H9 (cell line): Measurements from ENCODE around the gene GABRR2. TPM values are rescaled to one million over a fixed set of nuclear protein-coding genes. Genes with fewer than 3 reads are reported as not detected.

ENCODE experiments used
- DNase-seq: peaks from one replicate; pipeline ENCODE4 v3.0.0-alpha.2; 2017
- H2AFZ ChIP-seq: one replicate; pipeline ENCODE4 v1.6.1; 2013; ENCODE audit warnings: mild to moderate bottlenecking, low read length, control low read depth, moderate library complexity
- H2AK5ac ChIP-seq: 2 replicates; pipeline ENCODE4 v1.6.1; 2013; ENCODE audit warnings: low read length, control low read depth, mixed read lengths; ENCODE audit not compliant: insufficient read length
- H2BK120ac ChIP-seq: one replicate; pipeline ENCODE4 v1.6.1; 2013; ENCODE audit warnings: low read depth, mild to moderate bottlenecking, low read length, control low read depth, inconsistent platforms; ENCODE audit not compliant: poor library complexity, severe bottlenecking
- H2BK12ac ChIP-seq: 2 replicates; pipeline ENCODE4 v1.6.1; 2013; ENCODE audit warnings: low read length, control low read depth, mixed read lengths, low read depth; ENCODE audit not compliant: insufficient read length
- H2BK15ac ChIP-seq: 2 replicates; pipeline ENCODE4 v1.6.1; 2013; ENCODE audit warnings: low read depth, low read length, control low read depth
- H2BK20ac ChIP-seq: one replicate; pipeline ENCODE4 v1.6.1; 2013; ENCODE audit warnings: low read depth, mild to moderate bottlenecking, low read length, control low read depth, inconsistent platforms; ENCODE audit not compliant: poor library complexity, severe bottlenecking
- H2BK5ac ChIP-seq: 2 replicates; pipeline ENCODE4 v1.6.1; 2013; ENCODE audit warnings: low read length, control low read depth, mixed read lengths; ENCODE audit not compliant: insufficient read length
- H3K14ac ChIP-seq: 2 replicates; pipeline ENCODE4 v1.6.1; 2013; ENCODE audit warnings: low read length, control low read depth; ENCODE audit not compliant: insufficient read depth
- H3K18ac ChIP-seq: 2 replicates; pipeline ENCODE4 v1.6.1; 2013; ENCODE audit warnings: low read depth, mild to moderate bottlenecking, mixed read lengths, low read length, control low read depth; ENCODE audit not compliant: insufficient read length
- H3K23ac ChIP-seq: 2 replicates; pipeline ENCODE4 v1.6.1; 2013; ENCODE audit warnings: low read length, control low read depth, mixed read lengths, low read depth; ENCODE audit not compliant: insufficient read length
- H3K23me2 ChIP-seq: 2 replicates; pipeline ENCODE4 v1.6.1; 2013; ENCODE audit warnings: low read depth, mild to moderate bottlenecking, mixed read lengths, low read length, control low read depth; ENCODE audit not compliant: insufficient read length, poor library complexity, severe bottlenecking
- H3K27ac ChIP-seq: 2 replicates; pipeline ENCODE4 v1.5.1; 2013; ENCODE audit warnings: low read length, control low read depth, mixed read lengths, low read depth; ENCODE audit not compliant: insufficient read length
- H3K27me3 ChIP-seq: 2 replicates; pipeline ENCODE4 v1.6.1; 2013; ENCODE audit warnings: low read length, control low read depth, inconsistent platforms; ENCODE audit not compliant: insufficient read depth
- H3K4ac ChIP-seq: 2 replicates; pipeline ENCODE4 v1.6.1; 2013; ENCODE audit warnings: low read depth, mild to moderate bottlenecking, control low read depth, inconsistent platforms, low read length, moderate library complexity
- H3K4me1 ChIP-seq: 2 replicates; pipeline ENCODE4 v1.6.1; 2013; ENCODE audit warnings: low read length, control low read depth, inconsistent platforms; ENCODE audit not compliant: insufficient read depth
- H3K4me2 ChIP-seq: 2 replicates; pipeline ENCODE4 v1.6.1; 2013; ENCODE audit warnings: low read length, control low read depth, mixed read lengths; ENCODE audit not compliant: insufficient read length, insufficient read depth
- H3K56ac ChIP-seq: 2 replicates; pipeline ENCODE4 v1.6.1; 2013; ENCODE audit warnings: low read depth, mild to moderate bottlenecking, mixed read lengths, low read length, control low read depth; ENCODE audit not compliant: insufficient read length
- H3K79me1 ChIP-seq: 2 replicates; pipeline ENCODE4 v1.6.1; 2013; ENCODE audit warnings: low read depth, mild to moderate bottlenecking, moderate library complexity, low read length, control low read depth, inconsistent platforms; ENCODE audit not compliant: insufficient read depth, poor library complexity, severe bottlenecking
- H3K79me2 ChIP-seq: 2 replicates; pipeline ENCODE4 v1.6.1; 2013; ENCODE audit warnings: low read length, control low read depth, inconsistent platforms; ENCODE audit not compliant: insufficient read depth
- H3K9ac ChIP-seq: 2 replicates; pipeline ENCODE4 v1.6.1; 2013; ENCODE audit warnings: low read length, control low read depth, mixed read lengths; ENCODE audit not compliant: insufficient read length; ENCODE audit errors: extremely low read depth
- H3K9me3 ChIP-seq: one replicate; pipeline ENCODE4 v1.6.1; 2013; ENCODE audit warnings: low read depth, low read length, inconsistent platforms; ENCODE audit not compliant: control insufficient read depth
- H3T11ph ChIP-seq: one replicate; pipeline ENCODE4 v1.6.1; 2013; ENCODE audit warnings: mild to moderate bottlenecking, low read length, control low read depth, inconsistent platforms
- H4K20me1 ChIP-seq: one replicate; pipeline ENCODE4 v1.6.1; 2013; ENCODE audit not compliant: control insufficient read depth, insufficient read length, insufficient read depth
- H4K5ac ChIP-seq: 2 replicates; pipeline ENCODE4 v1.6.1; 2013; ENCODE audit warnings: low read depth, mild to moderate bottlenecking, mixed read lengths, low read length, control low read depth; ENCODE audit not compliant: insufficient read length
- H4K8ac ChIP-seq: replicated peaks from 2 replicates; pipeline ENCODE4 v1.6.1; 2013; ENCODE audit warnings: low read length, control low read depth, mixed read lengths, low read depth; ENCODE audit not compliant: insufficient read length
- H4K91ac ChIP-seq: 2 replicates; pipeline ENCODE4 v1.6.1; 2013; ENCODE audit warnings: low read depth, mild to moderate bottlenecking, moderate library complexity, mixed read lengths, low read length, control low read depth; ENCODE audit not compliant: insufficient read length
- H3K27ac Mint-ChIP-seq, 3 experiments: 2 replicates in 2 of 3; 3 replicates in 1 of 3; pipeline ENCODE4 v1.8.0; 2020 to 2021; ENCODE audit warnings: mixed read lengths in 3 of 3, mild to moderate bottlenecking in 1 of 3, moderate library complexity in 1 of 3
- H3K27me3 Mint-ChIP-seq: 2 replicates; pipeline ENCODE4 v1.8.0; 2021; ENCODE audit warnings: low read depth, mild to moderate bottlenecking, moderate library complexity, mixed read lengths
- H3K36me3 Mint-ChIP-seq, 3 experiments: 2 replicates in 2 of 3; 3 replicates in 1 of 3; pipeline ENCODE4 v1.8.0; 2020 to 2021; ENCODE audit warnings: low read depth in 3 of 3, mixed read lengths in 3 of 3; ENCODE audit not compliant: insufficient read depth in 1 of 3
- H3K4me1 Mint-ChIP-seq, 2 experiments: 2 replicates each; pipeline ENCODE4 v1.8.0; 2020; ENCODE audit warnings: mixed read lengths in 2 of 2
- H3K4me3 Mint-ChIP-seq, 2 experiments: 2 replicates in 1 of 2; 3 replicates in 1 of 2; pipeline ENCODE4 v1.8.0; 2020 to 2021; ENCODE audit warnings: mild to moderate bottlenecking in 2 of 2, mixed read lengths in 2 of 2, moderate library complexity in 1 of 2
- H3K9me3 Mint-ChIP-seq, 2 experiments: 2 replicates in 1 of 2; 3 replicates in 1 of 2; pipeline ENCODE4 v1.8.0; 2020; ENCODE audit warnings: mild to moderate bottlenecking in 2 of 2, mixed read lengths in 2 of 2, moderate library complexity in 1 of 2
- CTCF ChIP-seq: fragments of 200-600 bp; sonication (generic); conservative IDR thresholded peaks from 3 replicates; pipeline ENCODE4 v1.8.0; 2021; ENCODE audit warnings: antibody characterized with exemption, mild to moderate bottlenecking
- WGBS: extraction: QIAGEN DNeasy Blood & Tissue Kit; methylation state at CpG from one replicate; pipeline ENCODE4 v1.1.7; 2013; ENCODE audit warnings: missing lambda C conversion rate, low lambda C conversion rate, mixed read lengths; ENCODE audit not compliant: insufficient read length; ENCODE audit errors: extremely low coverage; 5-methylcytosine and 5-hydroxymethylcytosine counted together
- total RNA-seq: library from RNA; stranded (reverse); gene quantifications from 2 replicates; pipeline ENCODE4 v1.2.1, GENCODE V29; 2021

GABRR2 gene
- total RNA-seq, 1 experiment from 2014 or later, result not detected

GRCh38 chr6:89257346-89257745 lies 57.8 kb downstream of the GABRR2 start:
- Histone ChIP-seq H2BK20ac (no peak overlapping the region), H3K14ac (no peak overlapping the region), H3K9me3 (no peaks in the 10 kb centered on the region), H3K27me3 (no peaks in the 10 kb centered on the region), H3K4me2 (no peak overlapping the region), H3T11ph (no peak overlapping the region), H2AK5ac (no peak overlapping the region), H3K79me1 (no peaks in the 10 kb centered on the region), H3K4me1 (no peaks in the 10 kb centered on the region), H4K91ac (no peak overlapping the region), H3K18ac (no peak overlapping the region), H2BK15ac (no peak overlapping the region), H3K23ac (no peak overlapping the region), H2AFZ (no peak overlapping the region), H3K23me2 (no peaks in the 10 kb centered on the region), H2BK120ac (no peak overlapping the region), H3K27ac (no peak overlapping the region), H3K79me2 (no peaks in the 10 kb centered on the region), H4K5ac (no peak overlapping the region), H2BK12ac (no peak overlapping the region), H2BK5ac (no peak overlapping the region), H3K56ac (no peak overlapping the region), H4K8ac (no peak overlapping the region), H4K20me1 (no peaks in the 10 kb centered on the region), H3K9ac (no peak overlapping the region), H3K4ac (no peak overlapping the region)
- H3K9me3 Mint-ChIP-seq, result no peaks in the 10 kb centered on the region
- no peaks in the 10 kb centered on the region; a peak in 1 of 7 replicates for H3K36me3 Mint-ChIP-seq
- H3K27me3 Mint-ChIP-seq, result peaks cover 1% of the 10 kb centered on the region; the same call in 1 of the 2 replicates
- no peak overlapping the region for H3K27ac Mint-ChIP-seq
- H3K4me3 Mint-ChIP-seq, result no peak overlapping the region
- no peaks in the 10 kb centered on the region for H3K4me1 Mint-ChIP-seq
- no peak for TF ChIP-seq CTCF
- no CpG with 5 or more reads among the region's 6 CpGs for WGBS
- DNase-seq, result no peak
